Panc1 (cell line): ENCODE measurements around the gene ZNF688. TPM values are rescaled to one million over a fixed set of nuclear protein-coding genes. Genes with fewer than 3 reads are reported as not detected.

ENCODE experiments used
- ATAC-seq: fragments of 200-7000 bp; cut with Tn5 transposase; 2 replicates; pipeline ENCODE4 v1.9.1; 2020; ENCODE audit warnings: mild to moderate bottlenecking, moderate library complexity
- BruUV-seq: library from RNA; stranded (reverse); fragments of 400-500 nt; replicated peaks from 2 replicates; lab custom pipeline; 2021; lab: Mats Ljungman, UMichigan
- CTCF ChIA-PET: fragments of 300-600 bp; sonication (Branson Sonifier 250); formaldehyde crosslinking; loops from one replicate; lab custom pipeline; 2022; ENCODE audit warnings: antibody characterized with exemption; lab: Charles Lee
- POLR2A ChIA-PET: fragments of 300-600 bp; sonication (Branson Sonifier 250); formaldehyde crosslinking; loops from one replicate; lab custom pipeline; 2022; ENCODE audit warnings: antibody characterized with exemption; lab: Charles Lee
- DNase-seq: peaks from one replicate; pipeline ENCODE4 v3.0.0-alpha.2; 2010; ENCODE audit warnings: low read depth, low spot score
- H3K27ac ChIP-seq: 2 replicates; pipeline ENCODE4 v1.5.1; 2011; ENCODE audit warnings: mild to moderate bottlenecking, low read length, inconsistent platforms
- H3K27me3 ChIP-seq: fragments of 200-500 bp; sonication (Bioruptor generic); 2 replicates; pipeline ENCODE4 v1.6.0; 2014; ENCODE audit warnings: low read length, inconsistent platforms; ENCODE audit not compliant: control insufficient read depth, insufficient read depth
- H3K36me3 ChIP-seq: fragments of 200-500 bp; sonication (Bioruptor generic); 2 replicates; pipeline ENCODE4 v1.5.1; 2014; ENCODE audit warnings: inconsistent platforms, mild to moderate bottlenecking, low read length, moderate library complexity; ENCODE audit not compliant: control insufficient read depth, insufficient read depth
- H3K4me1 ChIP-seq: 2 replicates; pipeline ENCODE4 v1.5.1; 2011; ENCODE audit warnings: inconsistent platforms, mild to moderate bottlenecking, low read length, moderate library complexity; ENCODE audit not compliant: control insufficient read depth, insufficient read depth
- H3K4me3 ChIP-seq, 2 experiments: 2 replicates each; pipeline ENCODE4 v1.5.1; 2011 to 2012; ENCODE audit warnings: low read depth in 2 of 2, low read length in 2 of 2, mild to moderate bottlenecking in 2 of 2, inconsistent platforms in 1 of 2, moderate library complexity in 1 of 2
- H3K9me3 ChIP-seq: fragments of 200-500 bp; sonication (Bioruptor generic); 2 replicates; pipeline ENCODE4 v1.5.1; 2014; ENCODE audit warnings: low read depth, mild to moderate bottlenecking, inconsistent platforms, low read length, moderate library complexity; ENCODE audit not compliant: control insufficient read depth, insufficient read depth
- CTCF ChIP-seq: fragments of 450-650 bp; IDR thresholded peaks from 2 replicates; pipeline ENCODE4 v1.5.1; 2017; ENCODE audit warnings: mild to moderate bottlenecking
- POLR2AphosphoS5 ChIP-seq: IDR thresholded peaks from 2 replicates; pipeline ENCODE4 v1.6.1; 2012; ENCODE audit warnings: mild to moderate bottlenecking, low read depth, low read length, moderate library complexity
- REST ChIP-seq, 2 experiments: IDR thresholded peaks; 2 replicates each; pipeline ENCODE4 v1.6.1; 2011 to 2012; ENCODE audit warnings: low read depth in 2 of 2, control low read depth in 1 of 2, low read length in 1 of 2, mild to moderate bottlenecking in 1 of 2, moderate library complexity in 1 of 2; ENCODE audit not compliant: insufficient read depth in 1 of 2
- SIN3A ChIP-seq: IDR thresholded peaks from 2 replicates; pipeline ENCODE4 v1.6.1; 2012; ENCODE audit warnings: low read depth, mild to moderate bottlenecking, low read length, moderate library complexity, borderline replicate concordance; ENCODE audit not compliant: insufficient read depth
- TCF7L2 ChIP-seq: IDR thresholded peaks from 2 replicates; pipeline ENCODE4 v1.6.1; 2011; ENCODE audit warnings: mild to moderate bottlenecking, low read depth, low read length, inconsistent platforms
- in situ Hi-C: cut with HindIII; loops from 2 replicates; pipeline ENCODE4 v1.10.0; 2016; ENCODE audit warnings: low sequenced_read_pairs, low pct_unique_long_range_greater_than_20kb
- intact Hi-C: fragments of 100-400 bp; cut with micrococcal nuclease; formaldehyde crosslinking; loops from one replicate; pipeline ENCODE4 v1.10.0; 2022; ENCODE audit not compliant: unreplicated experiment
- total RNA-seq: library from RNA; stranded (reverse); gene quantifications from one replicate; pipeline ENCODE4 v1.2.1, GENCODE V29; 2021; ENCODE audit not compliant: unreplicated experiment

ZNF688 gene
- total RNA-seq, 1 experiment from 2014 or later = 7.7 TPM

DNA sequence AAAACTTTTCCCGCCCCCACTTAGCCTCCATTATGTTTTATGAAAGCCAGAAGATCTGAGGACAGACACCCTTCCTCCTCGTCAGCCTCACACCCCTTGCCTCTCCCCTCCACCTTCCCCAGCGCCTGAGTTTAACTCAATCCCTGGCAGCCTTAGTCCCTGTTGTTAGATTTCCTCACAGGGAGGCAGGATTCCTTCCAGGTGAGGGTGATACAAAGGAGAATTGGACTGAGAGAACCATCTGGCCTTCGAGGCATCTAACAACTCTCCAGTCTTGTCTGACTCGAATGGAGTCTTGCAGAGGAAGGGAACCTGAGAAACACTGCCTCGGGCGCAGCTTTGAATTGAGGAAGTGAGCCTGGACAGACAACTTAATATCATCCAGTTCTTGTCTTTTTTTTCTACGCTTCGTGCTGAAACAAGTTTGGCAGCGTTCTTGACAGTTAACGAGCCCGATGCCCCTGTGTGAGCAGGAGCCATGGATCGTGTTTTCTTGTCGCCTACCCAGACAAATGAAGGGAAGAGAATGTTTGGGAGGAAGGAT is 43.8 kb downstream of the ZNF688 start:
- CTCF ChIA-PET = no interaction called here
- no peak; the same call in 1 of the 2 replicates for ATAC-seq
- Histone ChIP-seq H3K9me3 (no peaks in the 10 kb centered on the region), H3K4me3 (peak overlapping the region; percentile 44 to 69), H3K27me3 (no peaks in the 10 kb centered on the region), H3K4me1 (peaks cover 17% of the 10 kb centered on the region), H3K27ac (peak overlapping the region; percentile 97), H3K36me3 (no peaks in the 10 kb centered on the region)
- intact Hi-C loops (loop anchor here (10.0 kb wide), 1 partner anchor 83 kb away; the partner anchor contains the start of gene SEPHS2), in situ Hi-C loops (no loop called here)
- BruUV-seq = no TSS peak
- POLR2A ChIA-PET = no interaction called here
- TF ChIP-seq SIN3A = no peak
- TF ChIP-seq TCF7L2 = no peak
- TF ChIP-seq REST (IDR thresholded peaks at IDR 0.05; ENCODE audit: insufficient read depth in 1 of 2, low read depth in 2 of 2, low read length in 1 of 2) = no peak
- TF ChIP-seq CTCF = no peak
- no peak for TF ChIP-seq POLR2AphosphoS5
- DNase-seq = no peak

DNA sequence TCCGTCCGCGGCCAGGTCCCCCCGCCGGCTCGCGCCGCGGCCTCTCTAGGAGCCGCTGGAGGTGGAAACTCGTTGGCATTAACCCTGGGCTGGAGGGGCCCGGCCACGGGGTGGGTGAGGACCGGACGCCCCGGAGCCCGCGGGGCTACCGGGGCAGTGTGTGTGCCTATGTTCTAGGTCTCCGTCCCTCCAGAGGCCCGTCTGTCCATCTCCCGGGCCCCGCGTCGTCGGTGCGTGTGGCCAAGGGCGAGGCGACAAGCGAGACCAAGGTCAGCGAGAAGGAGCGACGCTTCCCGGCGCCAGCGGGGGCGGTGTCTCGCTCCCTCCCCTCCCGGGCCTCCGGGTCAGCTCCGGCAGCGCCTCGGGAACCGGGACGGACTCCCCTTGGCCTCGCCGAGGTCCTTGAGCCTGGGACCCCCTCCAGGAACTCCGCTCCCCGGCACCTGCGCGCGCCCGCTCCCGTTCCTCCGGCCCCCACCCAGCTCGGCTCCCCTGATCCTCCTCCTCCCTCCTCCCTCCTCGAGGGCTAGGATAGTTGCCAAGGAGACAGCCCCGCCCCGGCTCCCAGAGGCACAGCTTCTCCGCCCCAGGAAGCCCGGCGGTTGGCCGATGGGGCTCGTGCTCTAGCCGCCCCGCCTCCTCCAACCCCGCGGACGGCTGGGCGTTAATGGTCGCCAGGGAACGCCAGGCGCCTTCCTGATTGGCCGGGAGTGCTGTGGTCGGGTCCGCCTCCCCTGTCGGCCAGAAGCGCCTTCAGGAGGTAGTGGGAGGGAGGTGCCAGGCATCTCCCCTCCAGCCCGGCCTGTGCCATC is 44.5 kb downstream of the ZNF688 start:
- ATAC-seq (peak; percentile 95), DNase-seq (peak; percentile 82)
- CTCF ChIA-PET = interaction anchor here (0.5 kb wide), 1 partner anchor 78 kb away, joined by 3 read pairs; no protein-coding TSS in a partner anchor
- peak overlapping the region; percentile 97 for H3K27ac ChIP-seq
- H3K27me3 ChIP-seq = no peaks in the 10 kb centered on the region
- H3K4me3 ChIP-seq = peak overlapping the region; percentile 69 to 74
- BruUV-seq = no TSS peak
- POLR2A ChIA-PET = no interaction called here
- H3K4me1 ChIP-seq = peaks cover 17% of the 10 kb centered on the region
- H3K36me3 ChIP-seq = no peaks in the 10 kb centered on the region
- in situ Hi-C loops = no loop called here
- TF ChIP-seq POLR2AphosphoS5 (peak; percentile 89), CTCF (no peak), REST (IDR thresholded peaks at IDR 0.05; ENCODE audit: insufficient read depth in 1 of 2, low read depth in 2 of 2, low read length in 1 of 2) (no peak), SIN3A (peak; percentile 27; the same call in 1 of the 2 replicates), TCF7L2 (0 out of 2 replicates have a peak, but pooled peaks have one; percentile 16)
- intact Hi-C loops = loop anchor here (10.0 kb wide), 1 partner anchor 82 kb away; the partner anchor contains the start of gene SEPHS2
- no peaks in the 10 kb centered on the region for H3K9me3 ChIP-seq
